ENCODE data around the gene TOX2. TPM values are rescaled to one million over a fixed set of nuclear protein-coding genes. Genes with fewer than 3 reads are reported as not detected.
A peak's percentile ranks its signal among the peaks of the same experiment; 100 is the strongest.

The TOX2 gene
- total and polyA plus RNA-seq, 2 of the 8 experiments (the other 6 are each of a cell fraction or from before 2014, with no cell fraction given), result 1.8 to 3.4 TPM

DNA sequence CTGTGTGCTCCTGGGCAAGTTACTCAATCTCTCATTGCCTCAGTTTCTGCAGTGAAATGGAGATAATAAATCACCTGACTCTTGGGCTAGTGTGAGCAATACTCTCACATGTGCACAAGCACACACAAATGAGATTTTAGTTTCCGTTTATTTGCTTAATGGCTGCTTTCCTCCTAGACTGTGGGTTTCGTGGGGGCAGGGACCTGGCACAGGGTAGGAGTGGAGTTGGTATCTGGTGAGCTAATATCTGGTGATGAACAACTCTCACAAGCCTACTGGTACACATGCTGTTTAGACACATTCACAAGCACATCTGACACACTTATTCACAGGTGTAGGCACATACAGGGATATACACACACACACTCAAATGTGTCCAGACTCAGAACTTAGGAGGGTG lies 73.8 kb downstream of the TOX2 start:
- DNase-seq (ENCODE audit: low read depth in 1 of 2, low spot score in 2 of 2), result no peak
- H3K79me1 ChIP-seq (ENCODE audit: low read depth, low read length), result no peaks in the 10 kb centered on the region
- H3K4ac ChIP-seq (replicated peaks; ENCODE audit: insufficient read length, low read depth, low read length), result no peak overlapping the region
- no peaks in the 10 kb centered on the region for H3K23me2 ChIP-seq (ENCODE audit: low read depth, low read length)
- H3K4me3 ChIP-seq (ENCODE audit: extremely low read depth in 1 of 4, insufficient read depth in 2 of 4, low read depth in 3 of 4, low read length in 4 of 4), result no peak overlapping the region
- H2BK20ac ChIP-seq (ENCODE audit: low read length), result no peak overlapping the region
- H4K8ac ChIP-seq (ENCODE audit: extremely low read depth, insufficient read depth, low read length), result no peak overlapping the region
- no peak overlapping the region for H3K18ac ChIP-seq (ENCODE audit: extremely low read depth, low read length)
- no peak overlapping the region for H3K56ac ChIP-seq (replicated peaks; ENCODE audit: insufficient read length, low read depth, low read length)
- no peaks in the 10 kb centered on the region for H3K9me3 ChIP-seq (ENCODE audit: insufficient read depth in 2 of 2, low read depth in 1 of 2, low read length in 1 of 2)
- H2BK15ac ChIP-seq (ENCODE audit: low read length), result 0 out of 2 replicates have a peak overlapping the region, but pooled peaks have one; percentile 1
- no peaks in the 10 kb centered on the region for H3K27me3 ChIP-seq (replicated peaks in 1 of 4; ENCODE audit: control insufficient read depth in 3 of 4, extremely low read depth in 1 of 4, insufficient read depth in 3 of 4, low read length in 3 of 4)
- TF ChIP-seq KDM4A (IDR thresholded peaks at IDR 0.05; ENCODE audit: low read depth, low read length, severe bottlenecking), result no peak
- no peak for TF ChIP-seq SAP30 (IDR thresholded peaks at IDR 0.05; ENCODE audit: insufficient read depth, insufficient replicate concordance, low read length)
- no peak for TF ChIP-seq SP1 (IDR thresholded peaks at IDR 0.05; ENCODE audit: low read depth, low read length)
- TF ChIP-seq ZNF274 (IDR thresholded peaks at IDR 0.05; ENCODE audit: borderline replicate concordance, extremely low read depth, low read length), result no peak
- no peak for TF ChIP-seq HDAC6 (IDR thresholded peaks at IDR 0.05; ENCODE audit: low read depth, low read length)
- TF ChIP-seq BRCA1 (IDR thresholded peaks at IDR 0.05; ENCODE audit: low read depth, low read length), result no peak
- TF ChIP-seq CHD1 (IDR thresholded peaks at IDR 0.05; ENCODE audit: low read depth, low read length), result no peak
- no peak for TF ChIP-seq JUND (IDR thresholded peaks at IDR 0.05; ENCODE audit: low read length)
- TF ChIP-seq SP2 (IDR thresholded peaks at IDR 0.05; ENCODE audit: low read length), result no peak
- no peak for TF ChIP-seq SIRT6 (IDR thresholded peaks at IDR 0.05; ENCODE audit: low read length)
- no peak for TF ChIP-seq RNF2 (IDR thresholded peaks at IDR 0.05; ENCODE audit: borderline replicate concordance, low read depth, low read length, missing control alignments, poor library complexity, severe bottlenecking)
- no peak for TF ChIP-seq NRF1 (IDR thresholded peaks at IDR 0.05; ENCODE audit: low read depth, low read length)
- no peak for TF ChIP-seq SIN3A (conservative IDR thresholded peaks at IDR 0.05 in 1 of 2, IDR thresholded peaks at IDR 0.05 in 1 of 2; ENCODE audit: low read depth in 1 of 2, low read length in 2 of 2)
- TF ChIP-seq POU5F1 (IDR thresholded peaks at IDR 0.05; ENCODE audit: low read depth, low read length), result no peak
- no peak for TF ChIP-seq GTF2F1 (IDR thresholded peaks at IDR 0.05; ENCODE audit: borderline replicate concordance, low read depth, low read length)
- no peak overlapping the region for H3K9ac ChIP-seq (replicated peaks in 1 of 4; ENCODE audit: extremely low read depth in 1 of 4, low read depth in 3 of 4, low read length in 3 of 4)
- H3K23ac ChIP-seq (ENCODE audit: insufficient read length), result no peak overlapping the region
- no peaks in the 10 kb centered on the region for H3K4me1 ChIP-seq (replicated peaks in 1 of 4; ENCODE audit: control insufficient read depth in 3 of 4, insufficient read depth in 4 of 4, low read length in 3 of 4)
- CTCF ChIA-PET (ENCODE audit: partially characterized antibody), result interaction anchor here (1.4 to 2.3 kb wide), 2 partner anchors 13 to 33 kb away, joined by 6 to 8 read pairs; no protein-coding TSS in a partner anchor
- H2BK120ac ChIP-seq (replicated peaks; ENCODE audit: low read depth, low read length), result no peak overlapping the region
- H2BK5ac ChIP-seq (ENCODE audit: low read depth, low read length), result no peak overlapping the region
- H2AK5ac ChIP-seq (ENCODE audit: low read depth, low read length), result no peak overlapping the region
- H3K36me3 ChIP-seq (ENCODE audit: control insufficient read depth in 2 of 4, insufficient read depth in 4 of 4, low read length in 3 of 4), result no peaks in the 10 kb centered on the region
- no peak overlapping the region for H3K4me2 ChIP-seq (ENCODE audit: insufficient read depth in 1 of 2, low read depth in 2 of 2, low read length in 2 of 2)
- no peak overlapping the region for H4K91ac ChIP-seq (replicated peaks; ENCODE audit: insufficient read length, low read length)
- no peak overlapping the region for H3K14ac ChIP-seq (ENCODE audit: insufficient read length)
- no peak overlapping the region for H2AFZ ChIP-seq (ENCODE audit: low read length)
- POLR2A ChIA-PET (ENCODE audit: partially characterized antibody), result no interaction called here
- no peaks in the 10 kb centered on the region for H4K20me1 ChIP-seq (replicated peaks in 1 of 2; ENCODE audit: control insufficient read depth in 1 of 2, insufficient read depth in 2 of 2, low read length in 2 of 2)
- 71% methylated on average over 2 of the region's 2 CpGs; no CpG with 5 or more reads in 1 of the 2 experiments for WGBS, 2 experiments (ENCODE audit: extremely low coverage in 1 of 2, insufficient coverage in 1 of 2, insufficient read length in 1 of 2, insufficient replicate concordance in 2 of 2, low coverage in 1 of 2, low lambda C conversion rate in 2 of 2, missing lambda C conversion rate in 1 of 2)
- H4K5ac ChIP-seq (ENCODE audit: insufficient read length, low read depth, low read length), result no peak overlapping the region
- no peak overlapping the region for H2BK12ac ChIP-seq (ENCODE audit: low read depth, low read length)
- no peaks in the 10 kb centered on the region for H3K79me2 ChIP-seq (ENCODE audit: control insufficient read depth in 1 of 2, insufficient read depth in 2 of 2, low read length in 2 of 2)
- no peak overlapping the region for H3K27ac ChIP-seq (ENCODE audit: low read depth, low read length)
- FAIRE-seq, result no peak

Data from H1 (cell line).